ENCODE measurements around the gene NKX2-8.

DNA sequence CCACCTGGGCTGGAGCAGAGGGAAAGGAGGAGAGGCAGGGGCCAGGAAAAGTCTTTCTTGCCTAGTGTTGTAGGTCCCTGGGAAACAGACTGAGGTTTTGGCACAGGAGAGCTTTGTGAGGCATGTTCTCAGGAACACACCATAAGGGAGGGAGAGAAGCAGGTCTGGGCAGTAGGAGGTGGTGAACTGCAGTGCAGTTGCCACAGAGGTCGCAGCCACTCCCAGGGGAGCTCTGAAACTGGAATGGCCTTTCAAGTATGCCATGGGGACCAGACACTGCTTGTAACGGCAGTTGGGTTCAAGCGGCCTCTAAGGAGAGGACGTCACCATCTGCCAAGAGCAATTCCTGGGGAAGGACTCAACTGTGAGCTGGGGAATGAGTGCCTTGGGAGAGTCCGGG is 35.4 kb upstream of the NKX2-8 start:
- TF ChIP-seq, protein P1, sequence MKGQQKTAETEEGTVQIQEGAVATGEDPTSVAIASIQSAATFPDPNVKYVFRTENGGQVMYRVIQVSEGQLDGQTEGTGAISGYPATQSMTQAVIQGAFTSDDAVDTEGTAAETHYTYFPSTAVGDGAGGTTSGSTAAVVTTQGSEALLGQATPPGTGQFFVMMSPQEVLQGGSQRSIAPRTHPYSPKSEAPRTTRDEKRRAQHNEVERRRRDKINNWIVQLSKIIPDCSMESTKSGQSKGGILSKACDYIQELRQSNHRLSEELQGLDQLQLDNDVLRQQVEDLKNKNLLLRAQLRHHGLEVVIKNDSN (CRISPR knock-in tag; IDR thresholded peaks at IDR 0.05) = no peak
- TF ChIP-seq FOXP1 (CRISPR knock-in tag; IDR thresholded peaks at IDR 0.05; ENCODE audit: borderline replicate concordance) (no peak), NR2C2 (CRISPR knock-in tag; IDR thresholded peaks at IDR 0.05) (no peak), SP1 (CRISPR knock-in tag; conservative IDR thresholded peaks at IDR 0.05) (no peak), RELA (CRISPR knock-in tag; IDR thresholded peaks at IDR 0.05; ENCODE audit: borderline replicate concordance) (no peak), MXD4 (CRISPR knock-in tag; IDR thresholded peaks at IDR 0.05; ENCODE audit: borderline replicate concordance) (no peak), IRF1 (CRISPR knock-in tag; IDR thresholded peaks at IDR 0.05) (no peak), GABPB1 (CRISPR knock-in tag; IDR thresholded peaks at IDR 0.05) (no peak), ZNF138 (CRISPR knock-in tag; conservative IDR thresholded peaks at IDR 0.05) (no peak), NFYB (CRISPR knock-in tag; conservative IDR thresholded peaks at IDR 0.05; ENCODE audit: low read depth) (no peak)
- TF ChIP-seq, protein P2, sequence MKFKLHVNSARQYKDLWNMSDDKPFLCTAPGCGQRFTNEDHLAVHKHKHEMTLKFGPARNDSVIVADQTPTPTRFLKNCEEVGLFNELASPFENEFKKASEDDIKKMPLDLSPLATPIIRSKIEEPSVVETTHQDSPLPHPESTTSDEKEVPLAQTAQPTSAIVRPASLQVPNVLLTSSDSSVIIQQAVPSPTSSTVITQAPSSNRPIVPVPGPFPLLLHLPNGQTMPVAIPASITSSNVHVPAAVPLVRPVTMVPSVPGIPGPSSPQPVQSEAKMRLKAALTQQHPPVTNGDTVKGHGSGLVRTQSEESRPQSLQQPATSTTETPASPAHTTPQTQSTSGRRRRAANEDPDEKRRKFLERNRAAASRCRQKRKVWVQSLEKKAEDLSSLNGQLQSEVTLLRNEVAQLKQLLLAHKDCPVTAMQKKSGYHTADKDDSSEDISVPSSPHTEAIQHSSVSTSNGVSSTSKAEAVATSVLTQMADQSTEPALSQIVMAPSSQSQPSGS (CRISPR knock-in tag; IDR thresholded peaks at IDR 0.05; ENCODE audit: borderline replicate concordance, low read depth) = no peak
- TF ChIP-seq, protein P3, sequence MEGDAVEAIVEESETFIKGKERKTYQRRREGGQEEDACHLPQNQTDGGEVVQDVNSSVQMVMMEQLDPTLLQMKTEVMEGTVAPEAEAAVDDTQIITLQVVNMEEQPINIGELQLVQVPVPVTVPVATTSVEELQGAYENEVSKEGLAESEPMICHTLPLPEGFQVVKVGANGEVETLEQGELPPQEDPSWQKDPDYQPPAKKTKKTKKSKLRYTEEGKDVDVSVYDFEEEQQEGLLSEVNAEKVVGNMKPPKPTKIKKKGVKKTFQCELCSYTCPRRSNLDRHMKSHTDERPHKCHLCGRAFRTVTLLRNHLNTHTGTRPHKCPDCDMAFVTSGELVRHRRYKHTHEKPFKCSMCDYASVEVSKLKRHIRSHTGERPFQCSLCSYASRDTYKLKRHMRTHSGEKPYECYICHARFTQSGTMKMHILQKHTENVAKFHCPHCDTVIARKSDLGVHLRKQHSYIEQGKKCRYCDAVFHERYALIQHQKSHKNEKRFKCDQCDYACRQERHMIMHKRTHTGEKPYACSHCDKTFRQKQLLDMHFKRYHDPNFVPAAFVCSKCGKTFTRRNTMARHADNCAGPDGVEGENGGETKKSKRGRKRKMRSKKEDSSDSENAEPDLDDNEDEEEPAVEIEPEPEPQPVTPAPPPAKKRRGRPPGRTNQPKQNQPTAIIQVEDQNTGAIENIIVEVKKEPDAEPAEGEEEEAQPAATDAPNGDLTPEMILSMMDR (IDR thresholded peaks at IDR 0.05) = no peak
- TF ChIP-seq, protein P4, sequence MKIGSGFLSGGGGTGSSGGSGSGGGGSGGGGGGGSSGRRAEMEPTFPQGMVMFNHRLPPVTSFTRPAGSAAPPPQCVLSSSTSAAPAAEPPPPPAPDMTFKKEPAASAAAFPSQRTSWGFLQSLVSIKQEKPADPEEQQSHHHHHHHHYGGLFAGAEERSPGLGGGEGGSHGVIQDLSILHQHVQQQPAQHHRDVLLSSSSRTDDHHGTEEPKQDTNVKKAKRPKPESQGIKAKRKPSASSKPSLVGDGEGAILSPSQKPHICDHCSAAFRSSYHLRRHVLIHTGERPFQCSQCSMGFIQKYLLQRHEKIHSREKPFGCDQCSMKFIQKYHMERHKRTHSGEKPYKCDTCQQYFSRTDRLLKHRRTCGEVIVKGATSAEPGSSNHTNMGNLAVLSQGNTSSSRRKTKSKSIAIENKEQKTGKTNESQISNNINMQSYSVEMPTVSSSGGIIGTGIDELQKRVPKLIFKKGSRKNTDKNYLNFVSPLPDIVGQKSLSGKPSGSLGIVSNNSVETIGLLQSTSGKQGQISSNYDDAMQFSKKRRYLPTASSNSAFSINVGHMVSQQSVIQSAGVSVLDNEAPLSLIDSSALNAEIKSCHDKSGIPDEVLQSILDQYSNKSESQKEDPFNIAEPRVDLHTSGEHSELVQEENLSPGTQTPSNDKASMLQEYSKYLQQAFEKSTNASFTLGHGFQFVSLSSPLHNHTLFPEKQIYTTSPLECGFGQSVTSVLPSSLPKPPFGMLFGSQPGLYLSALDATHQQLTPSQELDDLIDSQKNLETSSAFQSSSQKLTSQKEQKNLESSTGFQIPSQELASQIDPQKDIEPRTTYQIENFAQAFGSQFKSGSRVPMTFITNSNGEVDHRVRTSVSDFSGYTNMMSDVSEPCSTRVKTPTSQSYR (CRISPR knock-in tag; IDR thresholded peaks at IDR 0.05) = no peak

Data from WTC11 (cell line).